RWPE2 (cell line): Measurements from ENCODE around the gene RIIAD1.
A peak's percentile ranks its signal among the peaks of the same experiment; 100 is the strongest.
"Not testable (repeated sequence)": the region's sequence is repeated elsewhere in the genome, so short reads cannot be mapped to it uniquely, and the experiment has no call there.

ENCODE experiments used
- ATAC-seq: fragments of 200-7000 bp; cut with Tn5 transposase; 3 replicates; pipeline ENCODE4 v1.9.1; 2021; ENCODE audit warnings: low read depth
- DNase-seq: peaks from one replicate; pipeline ENCODE4 v3.0.0-alpha.2; 2020; ENCODE audit warnings: low spot score
- H3K27ac ChIP-seq: fragments of 450-650 bp; 2 replicates; pipeline ENCODE4 v1.5.1; 2017; ENCODE audit warnings: mild to moderate bottlenecking; ENCODE audit not compliant: poor library complexity, severe bottlenecking
- H3K27me3 ChIP-seq: fragments of 250-450 bp; sonication (Bioruptor Pico); 2 replicates; pipeline ENCODE4 v1.5.1; 2021; ENCODE audit warnings: mild to moderate bottlenecking, moderate library complexity; ENCODE audit not compliant: insufficient read depth, poor library complexity, severe bottlenecking
- H3K36me3 ChIP-seq: fragments of 250-450 bp; sonication (Bioruptor Pico); 2 replicates; pipeline ENCODE4 v1.5.1; 2020; ENCODE audit warnings: low read depth, mild to moderate bottlenecking, moderate library complexity
- H3K4me1 ChIP-seq: fragments of 250-450 bp; sonication (Bioruptor Pico); 2 replicates; pipeline ENCODE4 v1.5.1; 2021; ENCODE audit warnings: mild to moderate bottlenecking, moderate library complexity; ENCODE audit not compliant: insufficient read depth, poor library complexity, severe bottlenecking
- H3K4me3 ChIP-seq: fragments of 250-450 bp; sonication (Bioruptor Pico); 2 replicates; pipeline ENCODE4 v1.5.1; 2021; ENCODE audit warnings: mild to moderate bottlenecking, moderate library complexity; ENCODE audit not compliant: severe bottlenecking
- H3K9me3 ChIP-seq: fragments of 250-450 bp; sonication (Bioruptor Pico); 2 replicates; pipeline ENCODE4 v1.5.1; 2021; ENCODE audit warnings: mild to moderate bottlenecking, moderate library complexity; ENCODE audit not compliant: severe bottlenecking
- CTCF ChIP-seq: fragments of 450-650 bp; IDR thresholded peaks from one replicate; pipeline ENCODE4 v1.5.1; 2017; ENCODE audit warnings: mild to moderate bottlenecking, moderate library complexity; ENCODE audit not compliant: poor library complexity, severe bottlenecking

The RIIAD1 gene

GRCh38 chr1:151720974-151721787, at the start of gene RIIAD1:
Gene RIIAD1, plus strand, starts transcription at chr1:151721522. Its CDS starts 15 bp downstream, at chr1:151721537.
- DNase-seq (no peak), ATAC-seq (peak; percentile 75)
- no peaks in the 10 kb centered on the region for H3K9me3 ChIP-seq
- TF ChIP-seq CTCF: peak; percentile 46
- H3K4me3 ChIP-seq: peak within 1 kb of the TSS; percentile 34
- no peaks in the 10 kb centered on the region for H3K36me3 ChIP-seq
- H3K27ac ChIP-seq: no peak within 1 kb of the TSS
- H3K27me3 ChIP-seq: peaks cover 7% of the 10 kb centered on the region
- H3K4me1 ChIP-seq: no peaks in the 10 kb centered on the region

- no peak overlapping the region for H3K27ac ChIP-seq
- no peak for TF ChIP-seq CTCF
- ATAC-seq: no peak
Observed at GRCh38 chr1:151673407-151673806, 47.9 kb upstream of the RIIAD1 start.

GRCh38 chr1:151680391-151680790, 40.9 kb upstream of the RIIAD1 start:
- Histone ChIP-seq H3K27ac (peak overlapping the region; percentile 98), H3K4me1 (peaks cover 35% of the 10 kb centered on the region), H3K27me3 (no peaks in the 10 kb centered on the region), H3K9me3 (no peaks in the 10 kb centered on the region), H3K36me3 (peaks cover 31% of the 10 kb centered on the region), H3K4me3 (no peak overlapping the region)
- no peak for TF ChIP-seq CTCF
- ATAC-seq (peak; percentile 78), DNase-seq (no peak)

More at GRCh38 chr1:151673407-151673806, 47.9 kb upstream of the RIIAD1 start:
- no peak for DNase-seq
- H3K4me3 ChIP-seq: no peak overlapping the region
- H3K4me1 ChIP-seq: no peaks in the 10 kb centered on the region
- H3K27me3 ChIP-seq: no peaks in the 10 kb centered on the region
- peaks cover 40% of the 10 kb centered on the region for H3K36me3 ChIP-seq
- H3K9me3 ChIP-seq: no peaks in the 10 kb centered on the region

- H3K4me1 ChIP-seq: peaks cover 35% of the 10 kb centered on the region
- ATAC-seq (peak; percentile 100), DNase-seq (no peak)
- H3K27me3 ChIP-seq: no peaks in the 10 kb centered on the region
- TF ChIP-seq CTCF: no peak
- peaks cover 31% of the 10 kb centered on the region for H3K36me3 ChIP-seq
- H3K27ac ChIP-seq: peak overlapping the region; percentile 98
- H3K9me3 ChIP-seq: no peaks in the 10 kb centered on the region
- no peak overlapping the region for H3K4me3 ChIP-seq
Observed at GRCh38 chr1:151680826-151681225, 40.5 kb upstream of the RIIAD1 start.

- Histone ChIP-seq H3K4me1 (peaks cover 35% of the 10 kb centered on the region), H3K27ac (peak overlapping the region; percentile 98), H3K4me3 (no peak overlapping the region), H3K27me3 (no peaks in the 10 kb centered on the region), H3K36me3 (peaks cover 31% of the 10 kb centered on the region), H3K9me3 (no peaks in the 10 kb centered on the region)
- no peak for DNase-seq
- no peak for ATAC-seq
- TF ChIP-seq CTCF: no peak
Observed at GRCh38 chr1:151681923-151682322, 39.4 kb upstream of the RIIAD1 start.

- ATAC-seq, H3K9me3 ChIP-seq: not testable (repeated sequence)
Observed at GRCh38 chr1:151682901-151683300, 38.4 kb upstream of the RIIAD1 start.

More at GRCh38 chr1:151682901-151683300, 38.4 kb upstream of the RIIAD1 start:
- not testable (repeated sequence) for DNase-seq, H3K4me3 ChIP-seq, H3K27me3 ChIP-seq, H3K27ac ChIP-seq
- Histone ChIP-seq H3K36me3 (peaks cover 28% of the 10 kb centered on the region), H3K4me1 (peaks cover 35% of the 10 kb centered on the region)
